Esophagus muscularis mucosa (tissue), 3 donors: ENCODE results near the gene BCKDHB.

ENCODE experiments used
- CTCF ChIP-seq, 3 experiments: fragments of 200-600 bp in 2 of 3; fragments of 450-650 bp in 1 of 3; sonication (generic) in 2 of 3; IDR thresholded peaks; one replicate each; pipeline ENCODE4 v1.5.1; 2017 to 2019; ENCODE audit warnings: antibody characterized with exemption in 3 of 3, mild to moderate bottlenecking in 2 of 3, moderate library complexity in 1 of 3
- POLR2A ChIP-seq: fragments of 450-650 bp; IDR thresholded peaks from one replicate; pipeline ENCODE4 v1.6.1; 2017; ENCODE audit warnings: antibody characterized with exemption, moderate library complexity, mild to moderate bottlenecking, low read depth
- POLR2AphosphoS5 ChIP-seq, 2 donors: sonication (generic); formaldehyde crosslinking; IDR thresholded peaks; one replicate each; pipeline ENCODE4 v1.6.1; 2017; ENCODE audit warnings: antibody characterized with exemption in 2 of 2

GRCh38 chr6:80287607-80288006, 181.1 kb downstream of the BCKDHB start:
- TF ChIP-seq CTCF (IDR thresholded peaks at IDR 0.05) (no peak), POLR2AphosphoS5 (IDR thresholded peaks at IDR 0.05) (no peak), POLR2A (no peak)
